ENCODE results near the gene NSD2. TPM values are rescaled to one million over a fixed set of nuclear protein-coding genes. Genes with fewer than 3 reads are reported as not detected.
"Not testable (repeated sequence)": the region's sequence is repeated elsewhere in the genome, so short reads cannot be mapped to it uniquely, and the experiment has no call there.

The NSD2 gene
- total RNA-seq, 1 donor from 2014 or later: 176 TPM

- Histone ChIP-seq H3F3A (ENCODE audit: low read depth) (no peaks in the 10 kb centered on the region), H3K36me3 (no peaks in the 10 kb centered on the region), H3K4me1 (no peaks in the 10 kb centered on the region), H4K20me1 (ENCODE audit: low read depth) (peaks cover 6% of the 10 kb centered on the region), H2AFZ (replicated peaks) (no peak overlapping the region), H3K9ac (no peak overlapping the region), H3K4me3 (no peak overlapping the region), H3K79me2 (ENCODE audit: low read depth) (no peaks in the 10 kb centered on the region), H3K4me2 (no peak overlapping the region), H3K9me3 (ENCODE audit: low read depth) (no peaks in the 10 kb centered on the region), H3K27ac (no peak overlapping the region), H3K27me3 (no peaks in the 10 kb centered on the region)
- Mint-ChIP-seq H3K9me3 (no peaks in the 10 kb centered on the region), H3K36me3 (peaks cover 25% of the 10 kb centered on the region), H3K27me3 (ENCODE audit: insufficient read depth, low read depth) (no peaks in the 10 kb centered on the region), H3K27ac (no peak overlapping the region), H3K4me1 (peaks cover 4% of the 10 kb centered on the region), H3K4me3 (peak overlapping the region; percentile 43)
- no peak for DNase-seq (ENCODE audit: low spot score)
- no peak for TF ChIP-seq EZH2phosphoT487 (IDR thresholded peaks at IDR 0.05)
- no peak for TF ChIP-seq EZH2 (IDR thresholded peaks at IDR 0.05)
- no peak for TF ChIP-seq CTCF (IDR thresholded peaks at IDR 0.05)
Observed at GRCh38 chr4:1842993-1843448, 28.2 kb upstream of the NSD2 start.

- Mint-ChIP-seq H3K27me3 (ENCODE audit: insufficient read depth, low read depth) (no peaks in the 10 kb centered on the region), H3K4me3 (no peak overlapping the region), H3K27ac (no peak overlapping the region), H3K9me3 (no peaks in the 10 kb centered on the region), H3K4me1 (peaks cover 6% of the 10 kb centered on the region), H3K36me3 (peaks cover 28% of the 10 kb centered on the region)
- Histone ChIP-seq H3F3A (ENCODE audit: low read depth) (no peaks in the 10 kb centered on the region), H4K20me1 (ENCODE audit: low read depth) (peaks cover 6% of the 10 kb centered on the region), H3K9ac (no peak overlapping the region), H3K4me2 (no peak overlapping the region), H3K4me3 (no peak overlapping the region), H2AFZ (replicated peaks) (no peak overlapping the region), H3K27me3 (no peaks in the 10 kb centered on the region), H3K4me1 (no peaks in the 10 kb centered on the region), H3K79me2 (ENCODE audit: low read depth) (no peaks in the 10 kb centered on the region), H3K36me3 (no peaks in the 10 kb centered on the region), H3K9me3 (ENCODE audit: low read depth) (no peaks in the 10 kb centered on the region), H3K27ac (no peak overlapping the region)
- TF ChIP-seq EZH2phosphoT487 (IDR thresholded peaks at IDR 0.05) (no peak), EZH2 (IDR thresholded peaks at IDR 0.05) (no peak), CTCF (IDR thresholded peaks at IDR 0.05) (no peak)
- no peak for DNase-seq (ENCODE audit: low spot score)
Observed at GRCh38 chr4:1843852-1844251, 27.3 kb upstream of the NSD2 start.

GRCh38 chr4:1844618-1845017 lies 26.6 kb upstream of the NSD2 start:
- H3K27me3 Mint-ChIP-seq (ENCODE audit: insufficient read depth, low read depth); H3K4me2 ChIP-seq; H3K27me3 ChIP-seq; H3K4me1 ChIP-seq; H3K4me3 Mint-ChIP-seq; H3K36me3 ChIP-seq; H3K4me3 ChIP-seq; H3K4me1 Mint-ChIP-seq; H3K27ac Mint-ChIP-seq; H3F3A ChIP-seq (ENCODE audit: low read depth); H2AFZ ChIP-seq (replicated peaks); H3K79me2 ChIP-seq (ENCODE audit: low read depth); H3K27ac ChIP-seq; DNase-seq (ENCODE audit: low spot score); H3K9me3 ChIP-seq (ENCODE audit: low read depth); H3K9ac ChIP-seq; H3K9me3 Mint-ChIP-seq: not testable (repeated sequence)
- peaks cover 21% of the 10 kb centered on the region for H3K36me3 Mint-ChIP-seq
- H4K20me1 ChIP-seq (ENCODE audit: low read depth): peaks cover 12% of the 10 kb centered on the region

- H3K4me1 Mint-ChIP-seq: peaks cover 16% of the 10 kb centered on the region
- peaks cover 27% of the 10 kb centered on the region for H4K20me1 ChIP-seq (ENCODE audit: low read depth)
- no peaks in the 10 kb centered on the region for H3F3A ChIP-seq (ENCODE audit: low read depth)
- no peak for DNase-seq (ENCODE audit: low spot score)
- H3K9me3 Mint-ChIP-seq: no peaks in the 10 kb centered on the region
- H3K36me3 ChIP-seq: no peaks in the 10 kb centered on the region
- no peaks in the 10 kb centered on the region for H3K27me3 ChIP-seq
- no peaks in the 10 kb centered on the region for H3K27me3 Mint-ChIP-seq (ENCODE audit: insufficient read depth, low read depth)
- no peaks in the 10 kb centered on the region for H3K9me3 ChIP-seq (ENCODE audit: low read depth)
- H3K9ac ChIP-seq: no peak overlapping the region
- peaks cover 5% of the 10 kb centered on the region for H3K79me2 ChIP-seq (ENCODE audit: low read depth)
- peaks cover 17% of the 10 kb centered on the region for H3K36me3 Mint-ChIP-seq
- no peak overlapping the region for H3K4me3 Mint-ChIP-seq
- H3K4me3 ChIP-seq: no peak overlapping the region
- H3K27ac ChIP-seq: no peak overlapping the region
- TF ChIP-seq EZH2phosphoT487 (IDR thresholded peaks at IDR 0.05) (no peak), EZH2 (IDR thresholded peaks at IDR 0.05) (no peak), CTCF (IDR thresholded peaks at IDR 0.05) (no peak)
- H2AFZ ChIP-seq (replicated peaks): no peak overlapping the region
- no peak overlapping the region for H3K27ac Mint-ChIP-seq
- no peak overlapping the region for H3K4me2 ChIP-seq
- no peaks in the 10 kb centered on the region for H3K4me1 ChIP-seq
Observed at GRCh38 chr4:1846580-1846979, 24.6 kb upstream of the NSD2 start.
